ENCODE measurements around the gene CTCFL. TPM values are rescaled to one million over a fixed set of nuclear protein-coding genes. Genes with fewer than 3 reads are reported as not detected.

The CTCFL gene
- total RNA-seq, 1 donor from 2014 or later = 0.27 TPM

GRCh38 chr20:57558614-57559288 is 33.8 kb upstream of the CTCFL start:
- Mint-ChIP-seq H3K4me3 (no peak overlapping the region), H3K4me1 (peaks cover 3% of the 10 kb centered on the region), H3K36me3 (no peaks in the 10 kb centered on the region), H3K27ac (no peak overlapping the region), H3K9me3 (no peaks in the 10 kb centered on the region), H3K27me3 (ENCODE audit: low read depth) (peaks cover 99% of the 10 kb centered on the region)
- TF ChIP-seq CTCF (IDR thresholded peaks at IDR 0.05; ENCODE audit: unreplicated experiment) = no peak
- no peak for DNase-seq (ENCODE audit: low spot score in 2 of 2, unreplicated experiment in 2 of 2)

- no peak for TF ChIP-seq CTCF (IDR thresholded peaks at IDR 0.05; ENCODE audit: unreplicated experiment)
- Mint-ChIP-seq H3K27ac (no peak overlapping the region), H3K27me3 (ENCODE audit: low read depth) (peaks cover 99% of the 10 kb centered on the region), H3K9me3 (no peaks in the 10 kb centered on the region), H3K4me3 (no peak overlapping the region), H3K36me3 (no peaks in the 10 kb centered on the region), H3K4me1 (peaks cover 3% of the 10 kb centered on the region)
- DNase-seq (ENCODE audit: low spot score in 2 of 2, unreplicated experiment in 2 of 2) = no peak
These were observed 33.1 kb upstream of the CTCFL start for GRCh38 chr20:57557926-57558613.

- no peak for DNase-seq (ENCODE audit: low spot score in 2 of 2, unreplicated experiment in 2 of 2)
- Mint-ChIP-seq H3K36me3 (no peaks in the 10 kb centered on the region), H3K27ac (no peak overlapping the region), H3K9me3 (no peaks in the 10 kb centered on the region), H3K4me1 (peaks cover 3% of the 10 kb centered on the region), H3K27me3 (ENCODE audit: low read depth) (peaks cover 99% of the 10 kb centered on the region), H3K4me3 (no peak overlapping the region)
- no peak for TF ChIP-seq CTCF (IDR thresholded peaks at IDR 0.05; ENCODE audit: unreplicated experiment)
These were observed 32.0 kb upstream of the CTCFL start for GRCh38 chr20:57556980-57557274.

GRCh38 chr20:57555457-57556184 is 30.7 kb upstream of the CTCFL start:
- no peak for DNase-seq (ENCODE audit: low spot score in 2 of 2, unreplicated experiment in 2 of 2)
- Mint-ChIP-seq H3K9me3 (no peaks in the 10 kb centered on the region), H3K27ac (no peak overlapping the region), H3K27me3 (ENCODE audit: low read depth) (peaks cover 97% of the 10 kb centered on the region), H3K4me3 (no peak overlapping the region), H3K36me3 (no peaks in the 10 kb centered on the region), H3K4me1 (peaks cover 5% of the 10 kb centered on the region)
- TF ChIP-seq CTCF (IDR thresholded peaks at IDR 0.05; ENCODE audit: unreplicated experiment) = no peak

- H3K27ac Mint-ChIP-seq = no peak overlapping the region
- TF ChIP-seq CTCF (IDR thresholded peaks at IDR 0.05; ENCODE audit: unreplicated experiment) = no peak
- no peak for DNase-seq (ENCODE audit: low spot score in 2 of 2, unreplicated experiment in 2 of 2)
- no peaks in the 10 kb centered on the region for H3K9me3 Mint-ChIP-seq
- H3K4me1 Mint-ChIP-seq = peaks cover 11% of the 10 kb centered on the region
- H3K36me3 Mint-ChIP-seq = no peaks in the 10 kb centered on the region
- H3K4me3 Mint-ChIP-seq = no peak overlapping the region
- peaks cover 94% of the 10 kb centered on the region for H3K27me3 Mint-ChIP-seq (ENCODE audit: low read depth)
These were observed 28.6 kb upstream of the CTCFL start for GRCh38 chr20:57553376-57554018.

All from mesothelial cell of epicardium (in vitro differentiated cells).